GM18951 (cell line): ENCODE results near the gene NAA15.
"Not testable (repeated sequence)": the region's sequence is repeated elsewhere in the genome, so short reads cannot be mapped to it uniquely, and the experiment has no call there.

Experiments used
- POLR2A ChIP-seq: IDR thresholded peaks from 4 replicates; pipeline ENCODE4 v1.6.1; 2011; ENCODE audit warnings: mild to moderate bottlenecking; ENCODE audit not compliant: insufficient read length, insufficient read depth; ENCODE audit errors: extremely low read depth
- in situ Hi-C: fragments of 300-500 bp; cut with MboI; formaldehyde crosslinking; loops from one replicate; pipeline ENCODE4 v1.12.0; 2022; ENCODE audit warnings: low sequenced_read_pairs, mixed read lengths, inconsistent platforms; ENCODE audit not compliant: unreplicated experiment

Gene NAA15

GRCh38 chr4:139304920-139305319 is 3.6 kb downstream of the NAA15 start:
- no peak for TF ChIP-seq POLR2A
- in situ Hi-C loops: no loop called here

GRCh38 chr4:139311909-139312308 is 10.6 kb downstream of the NAA15 start:
- TF ChIP-seq POLR2A: no peak
- in situ Hi-C loops: no loop called here

DNA sequence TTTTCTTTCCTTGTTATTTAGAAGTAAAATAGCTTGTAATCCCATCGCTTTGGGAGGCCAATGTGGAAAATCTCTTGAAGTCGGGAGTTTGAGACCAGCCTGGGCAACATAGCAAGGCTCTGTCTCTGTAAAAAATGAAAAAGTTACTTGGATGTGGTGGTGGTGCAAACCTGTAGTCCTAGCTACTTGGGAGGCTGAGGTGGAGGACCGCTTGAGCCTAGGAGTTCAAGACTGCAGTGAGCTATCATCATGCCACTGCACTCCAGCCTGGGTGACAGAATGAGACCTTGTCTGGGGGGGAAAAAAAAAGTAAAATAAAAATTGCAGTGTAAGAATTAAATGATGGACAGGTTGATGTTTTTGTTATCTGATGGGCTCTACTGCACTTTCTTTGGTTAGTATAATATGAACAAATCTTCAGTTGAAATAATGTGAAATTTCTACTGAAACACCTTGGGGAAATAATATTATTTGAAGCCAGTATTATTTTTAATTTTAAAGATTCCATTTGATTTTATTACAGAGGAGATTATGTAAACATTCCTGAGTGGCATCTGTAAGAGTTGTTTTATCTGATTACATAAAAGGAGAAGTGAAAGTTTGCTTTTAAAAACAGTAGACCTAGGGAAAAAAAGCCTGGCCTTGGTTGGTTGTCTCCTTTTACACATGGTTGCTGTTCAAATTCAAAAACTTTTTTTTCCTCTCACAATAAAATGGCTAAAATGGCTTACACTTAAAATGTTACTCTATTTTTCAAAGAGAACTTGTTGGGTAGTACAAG is 11.4 kb downstream of the NAA15 start:
- no peak for TF ChIP-seq POLR2A
- in situ Hi-C loops: no loop called here

DNA sequence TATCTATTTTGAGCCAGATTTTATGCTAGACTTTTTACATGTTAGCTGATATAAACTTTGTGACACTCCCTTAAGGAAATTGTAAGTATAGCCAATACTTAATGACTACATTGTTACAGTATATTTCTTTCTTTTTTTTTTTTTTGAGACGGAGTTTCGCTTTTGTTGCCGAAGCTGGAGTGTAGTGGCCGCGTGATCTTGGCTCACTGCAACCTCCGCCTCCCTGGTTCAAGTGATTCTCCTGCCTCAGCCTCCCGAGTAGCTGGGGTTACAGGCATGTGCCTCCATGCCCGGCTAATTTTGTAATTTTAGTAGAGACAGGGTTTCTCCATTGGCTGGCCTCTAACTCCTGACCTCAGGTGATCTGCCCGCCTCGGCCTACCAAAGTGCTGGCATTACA is 12.1 kb downstream of the NAA15 start:
- in situ Hi-C loops: not testable (repeated sequence)

DNA sequence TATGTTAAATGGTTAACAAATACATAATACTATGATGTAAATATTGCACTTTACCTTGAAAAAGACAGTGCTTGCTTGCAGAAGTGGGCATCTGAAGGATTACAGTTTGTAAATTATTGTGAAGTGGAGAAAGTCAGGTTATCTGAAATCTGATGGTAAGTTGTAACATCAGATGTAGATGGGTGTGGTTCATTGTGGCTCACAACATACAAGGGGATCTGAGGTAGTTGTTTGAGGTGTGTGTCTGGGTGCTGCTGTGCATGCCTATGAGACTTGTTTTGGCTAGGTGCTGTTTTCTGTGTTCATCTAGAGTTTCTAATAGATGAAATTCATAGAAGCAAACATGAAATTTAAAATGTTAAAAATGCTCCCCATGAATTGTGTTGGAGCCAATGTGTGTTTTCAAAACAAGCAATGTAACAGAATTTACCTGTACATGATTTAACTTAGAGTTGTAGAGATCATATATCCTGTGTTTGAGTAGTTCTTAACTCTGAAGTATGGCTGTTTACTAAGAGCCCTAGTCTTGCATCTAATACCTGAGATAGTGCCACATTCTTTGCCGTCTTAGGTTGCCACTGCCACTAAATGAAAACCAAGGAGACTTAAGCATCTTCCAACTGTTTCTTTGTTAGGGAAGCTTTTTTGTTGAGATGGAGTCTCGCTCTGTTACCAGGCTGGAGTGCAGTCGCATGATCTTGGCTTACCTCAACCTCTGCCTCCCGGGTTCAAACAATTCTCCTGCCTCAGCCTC is 12.9 kb downstream of the NAA15 start:
- TF ChIP-seq POLR2A: no peak
- in situ Hi-C loops: no loop called here

- TF ChIP-seq POLR2A: no peak
- in situ Hi-C loops: no loop called here
Measured at GRCh38 chr4:139315221-139315675, 13.9 kb downstream of the NAA15 start.

DNA sequence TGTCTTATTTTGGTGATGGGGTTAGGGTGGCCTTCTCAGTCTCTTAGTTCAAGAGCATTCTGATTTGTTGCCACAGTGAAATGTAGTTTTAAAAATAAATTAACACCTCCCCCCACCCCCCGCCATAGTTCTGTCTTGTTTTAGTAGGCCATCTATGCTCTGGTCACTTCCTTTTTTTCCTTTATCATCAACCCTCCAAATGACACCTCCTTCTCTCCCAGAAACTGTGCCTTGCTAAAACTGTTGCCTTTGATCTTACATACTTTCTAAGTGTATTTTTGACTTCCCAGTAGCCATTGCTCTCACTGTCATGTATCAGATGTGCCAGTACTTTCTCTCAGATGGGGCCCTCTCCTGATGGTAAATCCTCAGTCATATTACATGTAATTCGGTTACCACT is 15.4 kb downstream of the NAA15 start:
- TF ChIP-seq POLR2A: no peak
- in situ Hi-C loops: no loop called here

DNA sequence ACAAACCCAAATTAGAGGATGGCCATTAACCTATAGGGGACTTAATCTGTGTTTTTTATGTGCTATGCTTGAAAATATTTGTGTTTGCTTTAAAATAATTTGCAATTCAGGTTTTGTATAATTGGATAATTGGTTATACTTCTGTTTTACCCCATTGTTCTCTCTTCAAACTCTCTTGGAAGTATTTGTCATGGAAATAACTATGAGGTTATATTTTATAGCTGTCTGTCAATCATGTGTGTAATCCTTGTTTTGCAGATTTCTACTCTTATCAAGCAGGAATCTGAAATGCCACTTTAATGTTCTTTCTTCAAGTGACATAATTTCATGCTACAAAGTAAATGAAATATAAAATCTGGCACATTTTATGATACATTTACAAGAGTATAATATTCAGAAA is 16.3 kb downstream of the NAA15 start:
- in situ Hi-C loops: no loop called here
- no peak for TF ChIP-seq POLR2A

GRCh38 chr4:139319571-139319970 is 18.3 kb downstream of the NAA15 start:
- no peak for TF ChIP-seq POLR2A
- in situ Hi-C loops: no loop called here

GRCh38 chr4:139322070-139322469 is 20.8 kb downstream of the NAA15 start:
- in situ Hi-C loops: not testable (repeated sequence)

DNA sequence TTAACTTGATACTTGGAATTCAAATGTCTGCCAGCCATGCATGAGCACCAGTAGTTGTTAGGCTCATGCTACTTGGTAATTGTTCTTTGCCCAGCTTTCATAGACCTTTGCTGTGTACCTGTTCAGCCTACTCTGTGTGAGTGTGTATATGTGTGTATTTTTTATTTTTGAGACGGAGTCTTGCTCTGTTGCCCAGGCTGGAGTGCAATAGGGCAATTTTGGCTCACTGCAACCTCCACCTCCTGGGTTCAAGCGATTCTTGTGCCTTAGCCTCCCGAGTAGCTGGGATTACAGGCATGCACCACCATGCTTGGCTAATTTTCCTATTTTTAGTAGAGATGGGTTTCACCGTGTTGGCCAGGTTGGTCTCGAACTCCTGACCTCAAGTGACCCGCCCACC is 21.2 kb downstream of the NAA15 start:
- in situ Hi-C loops: not testable (repeated sequence)

DNA sequence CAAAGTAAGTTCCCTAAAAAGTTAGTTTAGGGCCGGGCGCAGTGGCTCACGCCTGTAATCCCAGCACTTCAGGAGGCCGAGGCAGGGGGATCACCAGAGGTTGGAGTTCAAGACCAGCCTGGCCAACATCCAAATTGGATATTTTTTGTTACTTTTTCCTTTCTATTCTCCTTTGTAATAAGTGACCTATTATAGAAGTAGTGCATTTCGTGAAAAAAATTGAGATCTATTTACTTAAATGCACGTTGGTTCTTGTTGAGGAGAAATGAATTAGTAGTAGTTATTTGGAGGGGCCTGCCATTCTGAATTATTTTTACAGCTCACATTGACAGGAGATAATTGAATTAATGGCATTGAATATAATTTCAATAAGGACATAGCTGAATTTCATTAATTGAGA is 23.3 kb downstream of the NAA15 start:
- in situ Hi-C loops: no loop called here
- no peak for TF ChIP-seq POLR2A

DNA sequence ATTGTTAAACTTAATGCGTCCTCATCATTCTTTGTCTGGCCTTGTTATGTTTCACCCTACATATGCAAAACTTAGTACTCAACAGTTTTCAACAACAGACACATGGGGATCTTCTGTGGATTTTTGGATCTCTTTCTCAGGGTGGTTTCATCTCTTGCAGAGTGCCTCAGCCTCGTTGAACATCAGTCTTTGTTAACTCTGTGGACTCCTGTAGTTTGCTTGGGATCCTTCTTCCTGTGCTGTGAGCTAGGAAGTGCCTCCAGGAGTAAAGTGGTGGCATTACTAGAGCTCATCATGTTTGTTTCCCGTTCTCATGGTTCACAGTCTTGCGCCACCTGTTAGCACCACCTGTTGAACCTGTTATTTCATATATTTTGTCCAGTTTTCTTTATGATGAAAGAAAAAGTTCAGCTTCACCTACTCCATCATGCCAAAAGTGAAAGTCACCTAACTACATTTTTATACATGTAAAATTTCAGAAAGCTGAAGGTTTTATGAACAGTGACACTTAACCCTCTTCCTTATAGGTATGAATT is 28.4 kb downstream of the NAA15 start:
- no peak for TF ChIP-seq POLR2A
- in situ Hi-C loops: no loop called here

DNA sequence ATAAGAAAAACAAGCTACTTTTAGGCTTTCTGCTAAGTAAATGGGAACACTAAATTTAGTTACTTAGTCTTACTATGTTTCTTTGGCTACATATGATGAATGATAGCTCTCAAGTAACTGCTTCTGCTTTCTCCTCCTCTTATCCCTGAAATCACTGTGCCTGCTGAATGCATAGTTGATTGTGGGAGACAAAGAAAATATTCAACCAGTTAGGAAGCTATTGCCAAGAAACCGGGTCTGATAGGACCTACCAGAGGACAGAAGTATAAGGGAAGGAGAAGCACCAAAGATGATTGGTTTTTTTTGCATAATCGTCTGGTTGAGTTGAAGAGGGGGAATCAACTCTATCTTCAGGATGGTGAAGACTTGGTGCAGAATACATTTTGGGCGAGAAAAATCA is 29.0 kb downstream of the NAA15 start:
- in situ Hi-C loops: no loop called here
- TF ChIP-seq POLR2A: no peak
